ENCODE data around the gene YJEFN3.

The YJEFN3 gene

GRCh38 chr19:19498255-19498991 is 30.3 kb upstream of the YJEFN3 start:
- TF ChIP-seq ZNF629 (tag by site-specific recombination; IDR thresholded peaks at IDR 0.05) (no peak), ZNF530 (tag by site-specific recombination; IDR thresholded peaks at IDR 0.05; ENCODE audit: low read depth) (no peak), ZBTB10 (tag by site-specific recombination; IDR thresholded peaks at IDR 0.05) (no peak), ZNF10 (tag by site-specific recombination; IDR thresholded peaks at IDR 0.05) (no peak), MYNN (tag by site-specific recombination; IDR thresholded peaks at IDR 0.05; ENCODE audit: borderline replicate concordance) (no peak), ZNF561 (tag by site-specific recombination; IDR thresholded peaks at IDR 0.05; ENCODE audit: borderline replicate concordance) (no peak), ZNF707 (tag by site-specific recombination; IDR thresholded peaks at IDR 0.05) (no peak), ZNF148 (tag by site-specific recombination; IDR thresholded peaks at IDR 0.05; ENCODE audit: borderline replicate concordance) (no peak), ZNF548 (tag by site-specific recombination; IDR thresholded peaks at IDR 0.05) (no peak), ZNF777 (tag by site-specific recombination; IDR thresholded peaks at IDR 0.05; ENCODE audit: borderline replicate concordance) (no peak), ZNF704 (tag by site-specific recombination; IDR thresholded peaks at IDR 0.05) (no peak), KLF10 (tag by site-specific recombination; IDR thresholded peaks at IDR 0.05) (no peak)
- Histone ChIP-seq H3K9me3 (ENCODE audit: control insufficient read depth, insufficient read depth, low read depth, low read length) (no peaks in the 10 kb centered on the region), H3K4me1 (ENCODE audit: control insufficient read depth, insufficient read depth, low read length) (no peaks in the 10 kb centered on the region), H3K36me3 (ENCODE audit: control insufficient read depth in 2 of 2, insufficient read depth in 1 of 2, low read length in 2 of 2) (peaks cover 0 to 94% of the 10 kb centered on the region in 2 experiments; a peak in 2 of 3 replicates), H3K4me3 (ENCODE audit: low read depth, low read length) (no peak overlapping the region), H3K27ac (ENCODE audit: extremely low read depth, low read depth, low read length) (no peak overlapping the region)
- ChIA-PET POLR2A (no interaction called here), CTCF (no interaction called here)

- CTCF ChIA-PET = interaction anchor here (1.2 kb wide), 1 partner anchor 9 kb away, joined by 6 read pairs; no protein-coding TSS in a partner anchor
- POLR2A ChIA-PET = no interaction called here
- Histone ChIP-seq H3K36me3 (ENCODE audit: control insufficient read depth in 2 of 2, insufficient read depth in 1 of 2, low read length in 2 of 2) (peaks cover 4 to 95% of the 10 kb centered on the region in 2 experiments; a peak in 2 of 3 replicates), H3K4me3 (ENCODE audit: low read depth, low read length) (no peak overlapping the region), H3K9me3 (ENCODE audit: control insufficient read depth, insufficient read depth, low read depth, low read length) (no peaks in the 10 kb centered on the region), H3K27ac (ENCODE audit: extremely low read depth, low read depth, low read length) (0 out of 2 replicates have a peak overlapping the region, but pooled peaks have one; percentile 14), H3K4me1 (ENCODE audit: control insufficient read depth, insufficient read depth, low read length) (no peaks in the 10 kb centered on the region)
- no peak for TF ChIP-seq ZNF560 (tag by site-specific recombination; IDR thresholded peaks at IDR 0.05; ENCODE audit: borderline replicate concordance)
- no peak for TF ChIP-seq ZNF311 (tag by site-specific recombination; IDR thresholded peaks at IDR 0.05; ENCODE audit: borderline replicate concordance)
- TF ChIP-seq ZBTB10 (tag by site-specific recombination; IDR thresholded peaks at IDR 0.05) = no peak
- TF ChIP-seq ZNF404 (tag by site-specific recombination; IDR thresholded peaks at IDR 0.05) = no peak
- TF ChIP-seq KLF7 (tag by site-specific recombination; IDR thresholded peaks at IDR 0.05; ENCODE audit: borderline replicate concordance) = no peak
- TF ChIP-seq KLF16 (tag by site-specific recombination; IDR thresholded peaks at IDR 0.05) = no peak
- TF ChIP-seq ZNF529 (tag by site-specific recombination; IDR thresholded peaks at IDR 0.05; ENCODE audit: insufficient replicate concordance) = no peak
- TF ChIP-seq ZXDB (tag by site-specific recombination; IDR thresholded peaks at IDR 0.05) = no peak
- no peak for TF ChIP-seq ZNF692 (tag by site-specific recombination; IDR thresholded peaks at IDR 0.05)
- no peak for TF ChIP-seq ZNF561 (tag by site-specific recombination; IDR thresholded peaks at IDR 0.05; ENCODE audit: borderline replicate concordance)
- no peak for TF ChIP-seq ZBTB8A (tag by site-specific recombination; IDR thresholded peaks at IDR 0.05)
- TF ChIP-seq ZNF423 (tag by site-specific recombination; IDR thresholded peaks at IDR 0.05) = no peak
Observed at GRCh38 chr19:19499272-19499995, 29.3 kb upstream of the YJEFN3 start.
